ENCODE measurements around the gene BPIFB3. TPM values are rescaled to one million over a fixed set of nuclear protein-coding genes. Genes with fewer than 3 reads are reported as not detected.

The BPIFB3 gene
- total RNA-seq, 1 donor from 2014 or later = not detected

DNA sequence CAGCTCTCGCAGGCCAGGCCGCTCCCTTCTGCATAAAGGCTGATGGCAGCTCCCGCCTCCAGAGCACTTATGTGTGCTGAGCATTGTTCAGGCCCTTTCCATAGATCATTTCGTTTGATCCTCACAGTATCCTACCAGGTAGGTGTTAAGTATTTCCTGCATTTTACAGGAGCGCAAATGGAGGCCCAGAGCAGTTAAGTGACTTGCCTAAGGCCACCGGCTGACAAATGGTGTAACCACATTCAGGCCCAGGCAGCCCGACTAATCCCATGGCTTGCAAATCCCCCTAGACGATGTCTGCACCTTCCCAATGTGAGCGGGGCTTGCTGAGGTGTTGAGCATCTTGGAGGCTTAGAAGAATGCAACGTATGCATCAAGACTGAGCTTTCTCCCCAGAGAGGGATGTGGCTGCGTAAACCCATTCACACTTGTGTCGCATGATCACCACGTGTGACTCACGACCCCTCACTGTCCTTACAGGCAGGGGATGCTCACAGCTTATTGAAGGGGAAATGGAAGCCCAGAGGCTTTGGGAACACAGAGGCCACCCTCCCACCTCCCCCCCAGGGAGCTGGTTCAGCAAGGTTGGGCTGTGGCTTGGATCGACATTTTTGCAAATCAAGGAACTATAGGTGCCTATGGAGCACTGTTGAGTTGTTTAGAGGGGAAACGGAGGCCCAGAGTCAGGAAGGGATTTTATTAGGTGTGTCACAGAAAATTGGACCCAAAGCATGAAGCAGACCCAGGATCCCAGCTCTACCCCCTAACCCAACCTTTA, 39.2 kb upstream of the BPIFB3 start:
- Mint-ChIP-seq H3K36me3 (ENCODE audit: low read depth) (no peaks in the 10 kb centered on the region), H3K4me3 (ENCODE audit: unreplicated experiment) (no peak overlapping the region), H3K9me3 (ENCODE audit: low read depth) (no peaks in the 10 kb centered on the region), H3K27ac (ENCODE audit: unreplicated experiment) (no peak overlapping the region), H3K27me3 (ENCODE audit: low read depth) (peaks cover 67% of the 10 kb centered on the region), H3K4me1 (ENCODE audit: low read depth) (no peaks in the 10 kb centered on the region)
- TF ChIP-seq, protein P1, sequence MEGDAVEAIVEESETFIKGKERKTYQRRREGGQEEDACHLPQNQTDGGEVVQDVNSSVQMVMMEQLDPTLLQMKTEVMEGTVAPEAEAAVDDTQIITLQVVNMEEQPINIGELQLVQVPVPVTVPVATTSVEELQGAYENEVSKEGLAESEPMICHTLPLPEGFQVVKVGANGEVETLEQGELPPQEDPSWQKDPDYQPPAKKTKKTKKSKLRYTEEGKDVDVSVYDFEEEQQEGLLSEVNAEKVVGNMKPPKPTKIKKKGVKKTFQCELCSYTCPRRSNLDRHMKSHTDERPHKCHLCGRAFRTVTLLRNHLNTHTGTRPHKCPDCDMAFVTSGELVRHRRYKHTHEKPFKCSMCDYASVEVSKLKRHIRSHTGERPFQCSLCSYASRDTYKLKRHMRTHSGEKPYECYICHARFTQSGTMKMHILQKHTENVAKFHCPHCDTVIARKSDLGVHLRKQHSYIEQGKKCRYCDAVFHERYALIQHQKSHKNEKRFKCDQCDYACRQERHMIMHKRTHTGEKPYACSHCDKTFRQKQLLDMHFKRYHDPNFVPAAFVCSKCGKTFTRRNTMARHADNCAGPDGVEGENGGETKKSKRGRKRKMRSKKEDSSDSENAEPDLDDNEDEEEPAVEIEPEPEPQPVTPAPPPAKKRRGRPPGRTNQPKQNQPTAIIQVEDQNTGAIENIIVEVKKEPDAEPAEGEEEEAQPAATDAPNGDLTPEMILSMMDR (IDR thresholded peaks at IDR 0.05) = no peak
- DNase-seq (ENCODE audit: low spot score) = no peak

- H3K36me3 Mint-ChIP-seq (ENCODE audit: low read depth) = no peaks in the 10 kb centered on the region
- DNase-seq (ENCODE audit: low spot score) = no peak
- no peak overlapping the region for H3K27ac Mint-ChIP-seq (ENCODE audit: unreplicated experiment)
- no peak overlapping the region for H3K4me3 Mint-ChIP-seq (ENCODE audit: unreplicated experiment)
- peaks cover 68% of the 10 kb centered on the region for H3K27me3 Mint-ChIP-seq (ENCODE audit: low read depth)
- H3K9me3 Mint-ChIP-seq (ENCODE audit: low read depth) = no peaks in the 10 kb centered on the region
- TF ChIP-seq, protein P1 (IDR thresholded peaks at IDR 0.05) = no peak
- no peaks in the 10 kb centered on the region for H3K4me1 Mint-ChIP-seq (ENCODE audit: low read depth)
These were observed 38.6 kb upstream of the BPIFB3 start for GRCh38 chr20:33015114-33015484.

DNA sequence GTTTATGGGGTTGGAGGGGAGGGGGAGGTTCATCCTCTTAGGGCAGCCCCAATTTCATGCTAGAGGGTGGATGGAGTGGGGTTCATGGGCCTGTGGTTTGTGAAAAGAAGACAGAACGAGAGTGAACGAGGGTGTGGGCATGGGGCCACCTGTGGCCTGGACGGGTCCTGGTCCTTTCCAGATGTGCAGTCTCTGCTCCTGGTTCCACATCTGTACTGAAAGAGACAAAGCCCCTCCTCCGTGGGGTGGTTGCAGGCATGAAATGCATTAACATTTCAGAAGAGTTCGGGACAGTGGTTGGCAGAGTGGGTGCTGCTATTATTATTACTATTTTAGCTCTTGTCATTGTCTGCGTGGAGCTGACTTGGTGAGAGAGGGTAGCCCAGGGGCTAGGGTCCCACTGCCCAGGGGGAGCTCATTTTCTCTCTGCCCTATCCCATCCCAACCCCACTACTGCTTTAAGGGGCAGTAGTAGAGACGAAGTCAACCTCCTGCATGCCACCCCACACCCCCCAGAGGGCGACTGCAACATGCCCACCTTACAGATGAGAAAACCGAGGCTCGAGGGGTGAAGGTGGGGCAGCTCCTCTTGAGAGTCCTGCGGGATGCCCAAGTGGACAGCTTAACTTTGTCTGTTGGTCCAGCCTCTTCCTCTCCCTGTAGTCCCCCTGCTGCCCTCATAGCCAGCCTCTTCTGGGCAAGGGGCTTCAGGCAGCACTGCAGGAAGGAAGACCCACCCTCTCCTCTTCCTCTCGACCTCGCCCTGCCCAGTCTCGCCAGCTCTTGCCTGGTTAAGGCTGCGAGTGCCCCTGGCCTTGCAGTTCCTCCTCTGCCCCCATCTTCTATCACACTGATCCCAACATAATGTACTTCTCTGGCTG, 37.8 kb upstream of the BPIFB3 start:
- H3K4me3 Mint-ChIP-seq (ENCODE audit: unreplicated experiment) = no peak overlapping the region
- TF ChIP-seq, protein P1 (IDR thresholded peaks at IDR 0.05) = no peak
- no peaks in the 10 kb centered on the region for H3K4me1 Mint-ChIP-seq (ENCODE audit: low read depth)
- H3K27me3 Mint-ChIP-seq (ENCODE audit: low read depth) = peaks cover 67% of the 10 kb centered on the region
- no peaks in the 10 kb centered on the region for H3K9me3 Mint-ChIP-seq (ENCODE audit: low read depth)
- no peak for DNase-seq (ENCODE audit: low spot score)
- H3K27ac Mint-ChIP-seq (ENCODE audit: unreplicated experiment) = no peak overlapping the region
- H3K36me3 Mint-ChIP-seq (ENCODE audit: low read depth) = no peaks in the 10 kb centered on the region

DNA sequence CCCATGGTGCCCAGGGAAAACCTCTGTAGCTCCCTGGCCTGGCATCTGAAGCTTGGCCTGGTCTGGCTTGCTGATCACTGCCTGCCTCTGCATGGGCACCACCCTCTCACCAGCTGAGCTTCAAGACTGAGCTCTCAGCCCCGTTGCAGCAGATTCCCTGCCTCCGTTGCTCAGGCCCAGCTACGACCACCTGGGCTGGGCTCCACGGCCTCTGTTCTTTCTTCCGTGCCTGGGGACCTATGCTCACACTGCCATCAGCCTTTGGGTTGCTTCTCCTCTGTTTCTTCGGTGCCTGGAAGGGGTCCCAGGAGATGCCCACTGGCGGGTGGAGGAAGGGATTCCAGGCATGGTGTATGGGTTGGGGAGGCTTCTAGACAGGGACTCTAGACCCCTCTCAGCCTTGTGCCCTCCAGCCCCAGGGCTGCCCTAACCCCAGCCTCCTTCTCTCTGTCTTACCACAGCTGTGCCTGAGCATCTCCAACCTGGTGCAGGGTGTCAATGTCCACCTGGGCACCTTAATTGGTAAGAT, 37.1 kb upstream of the BPIFB3 start:
- DNase-seq (ENCODE audit: low spot score) = no peak
- H3K9me3 Mint-ChIP-seq (ENCODE audit: low read depth) = no peaks in the 10 kb centered on the region
- H3K36me3 Mint-ChIP-seq (ENCODE audit: low read depth) = no peaks in the 10 kb centered on the region
- H3K4me3 Mint-ChIP-seq (ENCODE audit: unreplicated experiment) = no peak overlapping the region
- H3K27ac Mint-ChIP-seq (ENCODE audit: unreplicated experiment) = no peak overlapping the region
- H3K4me1 Mint-ChIP-seq (ENCODE audit: low read depth) = no peaks in the 10 kb centered on the region
- TF ChIP-seq, protein P1 (IDR thresholded peaks at IDR 0.05) = no peak
- peaks cover 67% of the 10 kb centered on the region for H3K27me3 Mint-ChIP-seq (ENCODE audit: low read depth)

GRCh38 chr20:33017542-33017941, 36.2 kb upstream of the BPIFB3 start:
- TF ChIP-seq, protein P1 (IDR thresholded peaks at IDR 0.05) = no peak
- Mint-ChIP-seq H3K4me3 (ENCODE audit: unreplicated experiment) (no peak overlapping the region), H3K36me3 (ENCODE audit: low read depth) (no peaks in the 10 kb centered on the region), H3K27ac (ENCODE audit: unreplicated experiment) (no peak overlapping the region), H3K9me3 (ENCODE audit: low read depth) (no peaks in the 10 kb centered on the region), H3K27me3 (ENCODE audit: low read depth) (peaks cover 65% of the 10 kb centered on the region), H3K4me1 (ENCODE audit: low read depth) (no peaks in the 10 kb centered on the region)
- no peak for DNase-seq (ENCODE audit: low spot score)

Measured in chondrocyte (in vitro differentiated cells).